Fibroblast of peridontal ligament (primary cell): ENCODE data around the gene EZH2.
A peak's percentile ranks its signal among the peaks of the same experiment; 100 is the strongest.

ENCODE experiments used
- DNase-seq: peaks from one replicate; pipeline ENCODE4 v3.0.0-alpha.2; 2010; ENCODE audit errors: extremely low read depth

EZH2 gene

GRCh38 chr7:148901178-148901577 lies 17.1 kb upstream of the EZH2 start:
- no peak for DNase-seq

GRCh38 chr7:148898845-148899484 lies 14.9 kb upstream of the EZH2 start:
- DNase-seq: no peak

GRCh38 chr7:148894591-148894990 lies 10.5 kb upstream of the EZH2 start:
- no peak for DNase-seq

- no peak for DNase-seq
These were observed 9.0 kb upstream of the EZH2 start for GRCh38 chr7:148893071-148893470.

GRCh38 chr7:148888300-148888699 lies 4.2 kb upstream of the EZH2 start:
- no peak for DNase-seq

- no peak for DNase-seq
These were observed 2.8 kb upstream of the EZH2 start for GRCh38 chr7:148886844-148887243.

GRCh38 chr7:148884299-148885022 lies 370 bp upstream of the EZH2 start:
- DNase-seq: peak; percentile 85

- DNase-seq: no peak
These were observed 634 bp downstream of the EZH2 start for GRCh38 chr7:148883266-148884048.

GRCh38 chr7:148882841-148883265 lies 1.2 kb downstream of the EZH2 start:
- peak; percentile 25 for DNase-seq

- no peak for DNase-seq
These were observed 1.9 kb downstream of the EZH2 start for GRCh38 chr7:148882192-148882591.

- DNase-seq: no peak
These were observed 5.8 kb downstream of the EZH2 start for GRCh38 chr7:148878317-148878716.

- no peak for DNase-seq
These were observed 6.6 kb downstream of the EZH2 start for GRCh38 chr7:148877517-148877916.

- no peak for DNase-seq
These were observed 11.9 kb downstream of the EZH2 start for GRCh38 chr7:148872188-148872587.

GRCh38 chr7:148871551-148871950 lies 12.5 kb downstream of the EZH2 start:
- DNase-seq: no peak

GRCh38 chr7:148871030-148871429 lies 13.1 kb downstream of the EZH2 start:
- DNase-seq: no peak

- DNase-seq: no peak
These were observed 15.8 kb downstream of the EZH2 start for GRCh38 chr7:148868378-148868674.

- DNase-seq: no peak
These were observed 16.3 kb downstream of the EZH2 start for GRCh38 chr7:148867596-148868377.

GRCh38 chr7:148866362-148866761 lies 17.7 kb downstream of the EZH2 start:
- DNase-seq: no peak

GRCh38 chr7:148865283-148865682 lies 18.8 kb downstream of the EZH2 start:
- DNase-seq: no peak

- DNase-seq: no peak
These were observed 20.8 kb downstream of the EZH2 start for GRCh38 chr7:148863324-148863723.

- DNase-seq: no peak
These were observed 21.6 kb downstream of the EZH2 start for GRCh38 chr7:148862481-148862880.

GRCh38 chr7:148858489-148858888 lies 25.6 kb downstream of the EZH2 start:
- DNase-seq: no peak
